ENCODE measurements around the gene SPARCL1.
"Not testable (repeated sequence)": the region's sequence is repeated elsewhere in the genome, so short reads cannot be mapped to it uniquely, and the experiment has no call there.

The SPARCL1 gene

DNA sequence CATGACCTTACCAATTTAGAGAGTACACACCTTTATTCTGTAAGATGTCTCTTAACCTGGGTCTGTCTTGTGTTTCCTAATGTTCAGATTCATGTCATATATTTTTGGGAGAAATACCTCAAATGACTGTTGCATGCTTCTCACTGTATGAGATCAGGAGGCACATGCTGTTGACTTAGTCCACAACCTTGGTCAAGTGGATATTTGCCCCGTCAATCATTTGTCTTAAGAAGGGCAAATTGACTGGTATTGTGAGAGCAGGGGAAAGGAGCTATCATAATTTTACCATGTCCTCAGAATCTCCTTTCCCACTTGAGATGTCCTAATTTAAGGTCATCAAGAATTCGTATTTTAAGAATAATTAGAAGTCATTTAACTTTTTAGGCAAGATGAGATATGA, 95.8 kb downstream of the SPARCL1 start:
- DNase-seq, result no peak

- DNase-seq, result no peak
These were observed 99.1 kb downstream of the SPARCL1 start for GRCh38 chr4:87430038-87430437.

- no peak for DNase-seq
These were observed 100.2 kb downstream of the SPARCL1 start for GRCh38 chr4:87428979-87429378.

DNA sequence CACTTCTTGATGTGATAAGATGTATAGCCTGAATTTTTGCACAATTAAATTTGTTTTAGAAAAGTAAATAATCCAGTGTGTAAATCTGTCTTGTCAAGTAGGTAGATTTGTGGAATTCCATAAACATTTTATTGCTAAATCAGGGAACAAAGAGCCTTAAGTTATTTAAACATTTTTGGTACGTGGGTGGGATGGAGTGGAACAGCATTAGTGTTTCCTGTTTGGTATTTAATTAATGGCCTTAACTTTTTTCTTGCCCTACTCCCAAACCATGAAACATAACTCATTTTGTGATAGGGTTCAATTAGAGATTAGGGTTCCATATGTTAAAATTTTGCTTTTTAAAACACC, 101.7 kb downstream of the SPARCL1 start:
- DNase-seq, result no peak

DNA sequence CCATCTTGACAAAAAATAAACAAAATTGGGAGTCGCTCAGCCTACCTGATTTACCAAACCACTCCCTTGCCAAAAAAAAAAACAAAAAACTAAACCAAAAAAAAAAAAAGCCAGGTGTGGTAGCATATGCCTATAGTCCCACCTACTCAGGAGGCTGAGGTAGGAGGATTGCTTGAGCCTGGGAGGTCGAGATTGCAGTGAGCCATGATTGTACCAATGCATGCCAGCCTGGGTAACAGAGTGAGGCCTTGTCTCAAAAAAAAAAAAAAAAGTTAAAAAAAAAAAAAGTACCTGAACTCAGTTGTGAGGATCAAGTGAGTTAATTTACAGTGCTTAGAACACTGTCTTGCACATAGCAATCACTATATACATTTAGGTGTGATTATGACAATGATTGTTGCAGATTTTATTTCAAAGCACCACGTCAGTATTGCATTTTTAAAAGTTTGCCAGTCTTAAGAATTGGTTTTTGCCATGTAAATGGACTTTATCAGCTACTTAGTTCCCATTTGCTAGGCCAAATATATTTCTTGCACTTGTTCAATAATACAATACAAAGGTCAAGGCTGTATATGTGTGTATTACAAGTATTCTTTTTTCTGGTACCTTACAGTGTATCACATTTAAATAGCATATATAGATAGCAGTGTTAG, 102.2 kb downstream of the SPARCL1 start:
- DNase-seq, result no peak

- peak; percentile 24 for DNase-seq
These were observed 103.5 kb downstream of the SPARCL1 start for GRCh38 chr4:87425711-87426110.

DNA sequence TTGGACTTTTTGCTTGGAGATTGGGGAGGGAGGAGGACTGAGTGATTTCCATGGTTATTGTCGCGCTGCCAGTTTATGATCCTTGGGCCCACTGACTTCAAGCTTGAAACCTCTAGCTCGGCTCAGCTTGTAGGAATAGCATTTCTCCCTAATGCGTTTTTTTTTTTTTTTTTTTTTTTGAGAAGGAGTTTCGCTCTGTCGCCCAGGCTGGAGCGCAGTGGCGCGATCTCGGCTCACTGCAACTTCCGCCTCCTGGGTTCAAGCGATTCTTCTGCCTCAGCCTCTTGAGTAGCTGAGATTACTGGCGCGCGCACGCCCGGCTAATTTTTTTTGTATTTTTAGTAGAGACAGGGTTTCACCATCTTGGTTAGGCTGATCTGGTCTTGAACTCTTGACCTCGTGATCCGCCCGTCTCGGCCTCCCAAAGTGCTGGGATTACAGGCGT, 105.1 kb downstream of the SPARCL1 start:
- DNase-seq, result not testable (repeated sequence)

All from activated CD4-positive, alpha-beta T cell treated with anti-CD3 and anti-CD28 coated beads for 48 hours (primary cell).